CD4-positive, alpha-beta T cell treated with Interleukin-17A for 4 hours (primary cell): ENCODE measurements around the gene AK8.

Source experiments
- DNase-seq: peaks from one replicate; pipeline ENCODE4 v3.0.0-alpha.2; 2020; ENCODE audit warnings: mixed read lengths

Gene AK8

GRCh38 chr9:132769906-132770769 lies 107.9 kb downstream of the AK8 start:
- DNase-seq = peak; percentile 76

DNA sequence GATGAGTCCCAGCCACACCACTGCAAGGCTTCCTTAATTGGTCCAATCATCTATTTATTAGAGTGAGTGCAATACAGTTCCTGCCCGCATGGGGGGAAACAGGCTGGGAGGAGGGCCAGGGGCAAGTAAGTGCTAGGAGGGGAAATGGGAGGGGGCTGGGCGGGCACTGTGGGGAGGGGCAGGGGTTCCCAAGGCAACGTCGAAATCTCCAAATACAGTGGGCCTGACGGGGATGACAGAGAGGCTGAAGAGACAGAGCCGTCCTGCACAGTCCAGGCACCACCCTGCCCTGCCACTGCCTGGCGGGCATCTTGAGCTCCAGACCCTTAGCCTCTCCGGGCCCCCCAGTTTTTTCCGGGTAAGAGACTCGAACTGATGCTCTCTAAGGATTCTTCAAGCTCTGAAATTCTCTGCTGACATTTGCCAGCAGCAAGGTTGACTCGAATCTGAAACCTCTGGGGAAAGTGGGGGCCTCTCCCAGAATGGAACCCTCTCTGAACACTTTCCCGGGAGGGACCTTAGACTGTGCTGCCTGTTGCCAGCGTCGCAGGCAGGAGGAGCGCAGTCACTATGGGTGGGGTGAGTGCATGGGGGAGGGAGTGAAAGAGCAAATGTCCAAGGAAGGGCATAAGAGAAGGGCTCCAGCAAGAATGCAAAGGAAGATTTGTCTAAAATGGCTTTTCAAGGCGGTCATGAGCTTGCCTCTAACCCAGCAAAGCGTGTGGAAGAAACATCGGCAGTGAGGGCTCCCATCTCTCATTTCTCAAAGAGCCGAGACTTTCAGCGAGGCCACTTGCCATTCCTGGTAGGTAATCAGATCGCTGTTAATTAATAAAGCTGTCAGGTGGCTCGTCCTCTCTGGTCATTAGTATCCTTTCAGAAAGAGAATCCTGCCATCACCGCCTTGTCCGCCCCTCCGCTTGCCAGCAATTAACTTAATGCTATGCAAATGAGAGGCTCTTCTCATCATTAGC lies 108.9 kb downstream of the AK8 start:
- peak; percentile 80 for DNase-seq

GRCh38 chr9:132763574-132763973 lies 114.5 kb downstream of the AK8 start:
- DNase-seq = no peak

DNA sequence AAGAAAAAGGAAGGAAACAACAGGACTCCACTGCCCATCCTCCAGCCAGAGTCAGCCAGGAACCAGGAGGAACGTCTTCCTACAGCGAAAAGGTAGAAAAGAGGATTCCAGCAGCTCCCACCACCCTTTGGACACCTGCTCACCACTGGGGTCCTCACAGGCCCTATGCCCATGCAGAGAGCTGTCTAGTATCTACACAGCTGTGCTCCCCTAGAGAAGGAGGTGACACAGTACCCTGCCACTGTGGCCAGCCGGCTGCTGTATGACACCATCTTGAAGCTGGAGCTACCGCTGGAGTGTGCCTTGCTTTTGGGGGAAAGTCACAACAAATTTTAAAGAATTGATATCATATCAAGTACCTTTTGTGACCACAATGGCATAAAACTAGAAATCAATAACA lies 115.2 kb downstream of the AK8 start:
- DNase-seq = no peak

GRCh38 chr9:132761602-132762001 lies 116.5 kb downstream of the AK8 start:
- no peak for DNase-seq

GRCh38 chr9:132760057-132760456 lies 118.0 kb downstream of the AK8 start:
- DNase-seq = no peak

DNA sequence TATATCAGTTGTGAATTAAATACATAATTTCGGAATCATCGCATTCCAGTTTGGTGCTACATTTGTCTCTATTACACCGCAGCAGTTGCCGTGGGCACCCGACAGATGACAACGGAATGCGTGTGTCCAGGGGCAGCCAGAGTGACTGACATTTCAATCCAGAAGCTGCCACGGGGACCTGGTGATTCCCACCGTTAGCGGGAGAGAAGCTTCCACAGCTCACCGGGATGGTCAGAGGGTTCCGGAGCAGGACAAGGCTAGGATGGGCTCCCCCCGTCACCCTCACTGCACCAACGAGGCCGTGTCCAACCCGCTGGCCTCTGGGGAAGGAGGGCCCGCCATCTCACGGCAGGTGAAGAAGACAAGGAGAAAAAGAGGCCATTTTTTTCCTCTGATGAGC lies 121.1 kb downstream of the AK8 start:
- DNase-seq = no peak

DNA sequence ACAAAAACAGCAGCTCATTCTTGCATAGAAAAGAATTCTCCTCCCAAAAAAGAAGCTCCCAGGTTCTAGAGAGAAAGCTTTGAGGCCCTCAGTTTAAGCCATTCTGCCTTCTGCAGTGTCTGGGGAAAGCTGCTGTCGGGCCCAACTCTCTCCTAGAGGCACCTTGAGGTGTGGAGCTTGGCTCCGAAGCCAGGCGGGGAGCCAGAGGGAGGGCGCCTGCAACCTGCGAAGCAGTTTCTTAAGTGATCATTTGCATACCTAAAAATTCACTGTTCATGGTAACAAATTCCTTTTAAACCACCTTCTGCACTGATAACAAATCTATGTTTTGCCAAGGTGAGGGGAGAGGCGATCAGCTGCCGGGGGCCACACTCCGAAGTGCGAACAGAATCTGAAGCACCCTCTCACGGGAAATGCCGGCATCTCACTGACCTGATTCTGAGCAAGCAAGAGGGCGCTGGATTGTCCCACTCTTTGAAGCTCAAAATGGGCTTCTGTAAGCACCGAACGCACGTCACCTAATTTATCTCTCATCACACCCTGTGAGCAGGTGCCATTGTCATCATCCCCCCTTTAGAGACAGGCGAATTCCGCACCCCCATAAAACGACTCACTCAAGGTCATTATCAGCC lies 121.8 kb downstream of the AK8 start:
- DNase-seq = no peak

GRCh38 chr9:132755096-132755495 lies 123.0 kb downstream of the AK8 start:
- no peak for DNase-seq

DNA sequence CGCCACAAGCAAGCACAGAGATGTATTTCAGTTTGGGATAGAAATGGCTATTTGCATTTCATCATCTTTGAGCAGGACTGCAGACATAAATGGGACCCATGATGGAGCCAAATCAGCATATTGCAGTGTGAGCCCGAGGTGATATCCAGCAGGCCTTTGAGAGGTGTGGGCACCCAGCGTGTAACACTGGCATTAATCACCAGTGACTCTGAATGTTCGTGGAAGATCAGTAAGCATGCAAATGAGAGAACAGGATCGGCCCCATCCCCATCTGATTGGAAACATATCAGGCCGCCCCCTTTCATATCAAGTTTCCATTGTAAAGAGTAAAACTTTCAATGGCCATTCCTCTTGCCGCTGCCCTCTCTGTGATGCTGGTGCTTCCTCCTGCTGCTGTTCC lies 123.8 kb downstream of the AK8 start:
- DNase-seq = no peak

DNA sequence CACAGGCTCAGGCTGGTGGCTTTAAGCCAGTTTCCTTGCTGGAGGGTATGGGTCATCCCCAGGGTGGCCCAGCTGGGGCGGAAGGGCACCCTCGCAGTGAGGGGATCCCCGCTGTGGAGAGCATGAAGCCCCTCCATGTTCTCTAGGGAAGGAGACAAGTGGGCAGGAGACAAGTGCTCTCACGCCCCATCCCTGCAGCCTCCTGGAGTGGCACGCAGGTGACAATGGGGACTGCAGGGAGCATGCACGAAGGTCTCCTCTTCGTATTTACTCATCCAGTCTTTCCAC lies 124.5 kb downstream of the AK8 start:
- DNase-seq = no peak

GRCh38 chr9:132752877-132753592 lies 125.0 kb downstream of the AK8 start:
- no peak for DNase-seq

GRCh38 chr9:132750668-132751067 lies 127.4 kb downstream of the AK8 start:
- DNase-seq = no peak

DNA sequence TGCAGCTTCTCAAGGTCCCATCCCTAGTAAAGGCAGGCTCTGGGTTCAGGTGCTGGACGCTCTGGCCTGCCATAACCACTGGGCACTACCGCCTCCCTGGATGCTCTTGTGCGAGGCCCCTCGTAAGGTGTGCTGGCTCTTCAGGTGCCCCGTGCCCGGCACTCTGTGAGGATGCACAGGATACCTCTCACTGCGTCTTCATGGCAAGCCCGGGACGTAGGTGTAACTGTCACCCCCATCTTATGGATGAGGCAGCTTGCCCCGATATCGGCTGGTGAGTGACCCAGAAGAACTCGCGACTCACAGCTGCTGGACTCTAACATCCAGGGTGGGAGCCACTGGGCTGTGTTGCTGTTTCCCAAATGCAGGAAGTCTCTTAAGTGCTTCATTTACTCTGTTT lies 128.8 kb downstream of the AK8 start:
- no peak for DNase-seq

DNA sequence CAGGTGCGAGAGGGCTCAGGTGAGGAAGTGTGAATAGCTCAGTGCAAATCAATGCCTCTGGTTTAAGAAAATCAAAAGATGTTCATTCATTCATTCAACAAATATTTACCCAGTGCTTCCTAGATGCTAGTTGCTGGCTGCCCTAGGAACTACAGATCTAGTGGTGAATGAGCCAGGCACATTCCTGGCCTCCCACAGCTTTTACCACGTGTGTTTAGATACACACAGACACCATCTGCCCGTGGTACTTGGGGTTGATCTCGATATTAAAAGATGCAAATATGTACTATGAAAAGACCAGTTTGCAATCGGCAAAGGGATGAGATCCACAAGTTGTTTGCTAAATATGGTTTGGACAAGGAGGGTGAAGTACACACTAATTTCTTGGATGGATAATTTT lies 129.6 kb downstream of the AK8 start:
- no peak for DNase-seq

GRCh38 chr9:132745756-132746709 lies 132.1 kb downstream of the AK8 start:
- no peak for DNase-seq

DNA sequence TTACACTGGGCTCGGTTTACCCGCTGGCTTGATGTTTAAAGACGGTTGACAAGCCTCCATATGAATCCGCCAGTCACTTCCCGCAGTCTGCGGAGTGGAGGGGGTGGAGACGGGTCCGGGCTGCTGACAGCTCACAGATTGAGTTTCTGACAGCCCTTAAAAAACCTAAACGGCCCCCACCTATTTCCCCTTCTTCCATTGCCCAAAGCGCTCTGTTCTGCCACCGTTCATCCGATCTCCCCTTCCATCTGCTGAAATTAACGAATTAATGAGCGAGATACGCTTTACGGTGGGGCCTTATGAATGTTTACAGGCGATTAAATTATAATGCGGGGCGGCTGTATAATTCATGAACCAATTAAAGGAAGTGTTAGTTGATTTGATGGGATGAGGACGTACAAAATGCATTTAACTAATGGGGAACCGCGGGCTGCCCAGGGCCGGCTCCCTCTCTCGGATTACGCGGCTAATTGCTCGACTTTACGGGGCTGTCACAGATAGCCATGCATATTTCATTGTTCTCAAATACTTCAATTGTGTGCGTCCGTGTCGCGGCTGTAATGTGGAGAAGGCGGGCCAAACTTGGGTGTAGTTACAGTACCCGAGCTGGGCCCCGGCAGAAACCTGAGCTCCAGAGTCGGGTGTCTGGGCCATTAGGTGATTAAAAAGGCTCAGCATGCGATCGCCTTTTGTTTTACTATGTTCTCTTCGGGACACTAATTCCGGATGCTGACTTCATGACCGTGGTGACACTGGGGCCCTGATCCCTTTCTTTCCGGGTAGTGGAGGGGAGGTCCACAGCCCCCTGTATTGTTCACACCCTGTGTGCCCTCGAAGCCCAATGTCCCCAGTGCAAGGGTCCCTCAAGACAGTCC lies 133.0 kb downstream of the AK8 start:
- no peak for DNase-seq

- DNase-seq = no peak
These were observed 134.1 kb downstream of the AK8 start for GRCh38 chr9:132743931-132744479.

DNA sequence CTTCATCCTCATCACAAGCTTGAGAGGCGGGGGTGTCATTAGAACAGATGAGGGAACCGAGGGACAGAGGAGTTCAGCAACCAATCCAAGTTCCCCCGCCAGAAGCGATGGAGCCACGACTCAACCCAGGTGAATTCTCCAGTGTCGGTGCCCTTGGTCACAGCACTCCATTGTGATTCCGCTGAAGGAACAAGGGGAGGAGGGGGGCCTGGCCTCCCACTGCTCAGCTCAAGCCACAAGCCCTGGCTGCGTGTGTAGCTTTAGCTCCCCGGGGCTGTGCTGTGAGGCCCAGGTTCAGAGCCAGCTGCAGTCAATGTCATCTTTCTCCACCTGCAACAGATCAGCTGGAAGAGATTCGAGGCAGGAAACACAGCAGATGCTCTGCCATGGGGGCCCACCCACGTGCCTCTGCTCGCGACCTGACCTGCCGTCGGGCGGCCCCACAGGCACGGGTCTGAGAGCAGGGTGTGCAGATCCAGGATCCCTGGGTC lies 135.2 kb downstream of the AK8 start:
- no peak for DNase-seq
